HEK293T (cell line): ENCODE data around the gene DDHD1.

Experiments used
- CTCF ChIA-PET: fragments of 350-600 bp; formaldehyde crosslinking; extraction: SDS; loops from one replicate; lab custom pipeline; 2021; ENCODE audit warnings: antibody characterized with exemption, inconsistent platforms; lab: Yijun Ruan, JAX
- POLR2A ChIA-PET: fragments of 350-600 bp; formaldehyde crosslinking; extraction: SDS; loops from one replicate; lab custom pipeline; 2020; ENCODE audit warnings: antibody characterized with exemption, inconsistent platforms; lab: Yijun Ruan, JAX
- DNase-seq: peaks from one replicate; pipeline ENCODE4 v3.0.0; 2012; ENCODE audit warnings: mixed read lengths; ENCODE audit errors: extremely low spot score
- ARNT ChIP-seq: fragments of 450-650 bp; IDR thresholded peaks from 2 replicates; pipeline ENCODE4 v1.6.1; 2017; ENCODE audit warnings: mild to moderate bottlenecking
- BHLHE40 ChIP-seq: fragments of 450-650 bp; IDR thresholded peaks from 2 replicates; pipeline ENCODE4 v1.6.1; 2016; ENCODE audit warnings: mild to moderate bottlenecking, moderate library complexity, borderline replicate concordance
- CTBP1 ChIP-seq: fragments of 450-650 bp; IDR thresholded peaks from 2 replicates; pipeline ENCODE4 v1.6.1; 2016; ENCODE audit warnings: borderline replicate concordance
- ELF4 ChIP-seq: fragments of 450-650 bp; IDR thresholded peaks from 2 replicates; pipeline ENCODE4 v1.6.1; 2017; ENCODE audit warnings: antibody characterized with exemption
- FOXA1 ChIP-seq: fragments of 450-650 bp; IDR thresholded peaks from 2 replicates; pipeline ENCODE4 v1.6.1; 2016; ENCODE audit warnings: mild to moderate bottlenecking
- FOXK2 ChIP-seq: fragments of 450-650 bp; IDR thresholded peaks from 2 replicates; pipeline ENCODE4 v1.6.1; 2016; ENCODE audit warnings: mild to moderate bottlenecking
- FOXM1 ChIP-seq: fragments of 450-650 bp; IDR thresholded peaks from 2 replicates; pipeline ENCODE4 v1.6.1; 2017; ENCODE audit warnings: mild to moderate bottlenecking, borderline replicate concordance
- HDGF ChIP-seq: fragments of 450-650 bp; IDR thresholded peaks from 2 replicates; pipeline ENCODE4 v1.6.1; 2017; ENCODE audit warnings: antibody characterized with exemption, borderline replicate concordance
- L3MBTL2 ChIP-seq: fragments of 450-650 bp; conservative IDR thresholded peaks from 2 replicates; pipeline ENCODE4 v1.6.1; 2016; ENCODE audit warnings: mild to moderate bottlenecking
- LEF1 ChIP-seq: fragments of 450-650 bp; IDR thresholded peaks from 2 replicates; pipeline ENCODE4 v1.6.1; 2017; ENCODE audit warnings: mild to moderate bottlenecking, borderline replicate concordance
- NFRKB ChIP-seq: fragments of 450-650 bp; IDR thresholded peaks from 2 replicates; pipeline ENCODE4 v1.6.1; 2016; ENCODE audit warnings: mild to moderate bottlenecking, moderate library complexity
- SP1 ChIP-seq: fragments of 450-650 bp; IDR thresholded peaks from 2 replicates; pipeline ENCODE4 v1.6.1; 2017
- SUZ12 ChIP-seq: fragments of 450-650 bp; IDR thresholded peaks from 2 replicates; pipeline ENCODE4 v1.6.1; 2016; ENCODE audit warnings: mild to moderate bottlenecking
- TARDBP ChIP-seq: fragments of 450-650 bp; IDR thresholded peaks from 2 replicates; pipeline ENCODE4 v1.6.1; 2016
- ZNF384 ChIP-seq: fragments of 450-650 bp; IDR thresholded peaks from 2 replicates; pipeline ENCODE4 v1.6.1; 2016
- TF ChIP-seq, protein P1 (sequence below): fragments of 450-650 bp; IDR thresholded peaks from 2 replicates; pipeline ENCODE4 v1.6.1; 2016

Gene DDHD1

DNA sequence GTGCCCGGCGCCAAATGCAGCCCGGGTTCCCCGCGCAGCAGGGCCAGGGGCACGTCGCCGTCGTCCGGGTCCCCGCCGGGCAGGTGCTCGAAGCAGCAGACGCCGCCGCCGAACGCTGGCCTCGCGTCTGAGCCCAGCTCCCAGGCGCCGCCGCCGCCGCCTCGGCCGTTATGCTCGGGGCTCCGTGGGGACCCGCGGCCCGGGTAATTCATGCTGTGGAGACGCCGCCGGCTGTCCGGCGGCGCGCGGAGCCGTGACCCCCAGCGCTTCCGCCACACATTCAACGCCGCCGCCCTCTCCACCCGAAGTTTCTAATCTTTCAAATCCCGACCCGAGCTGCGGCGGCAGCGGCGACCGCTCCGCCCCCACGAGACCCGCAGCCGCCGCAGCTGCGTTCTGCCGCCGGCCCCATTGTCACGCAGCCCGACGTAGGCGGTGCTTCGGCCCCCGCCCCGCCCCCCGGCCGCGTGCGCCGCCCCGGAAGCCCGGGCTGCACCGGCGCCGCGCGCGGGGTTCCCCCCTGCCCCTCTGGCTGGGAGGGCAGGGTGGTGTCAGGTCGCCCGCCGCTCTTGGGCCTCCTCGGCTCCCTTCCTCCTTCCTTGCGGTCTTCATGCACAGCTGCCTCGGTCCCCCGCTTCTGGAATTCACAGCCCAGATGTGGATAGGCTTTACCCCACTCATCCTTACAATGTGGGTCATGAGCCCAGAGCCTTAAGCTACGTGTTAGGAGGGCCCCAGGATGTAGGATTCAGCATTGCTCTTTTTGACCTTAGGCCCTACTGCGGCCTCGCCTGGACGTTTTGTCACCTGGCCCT, at the start of gene DDHD1:
Gene DDHD1 (minus strand): TSS at position 437 of the 815 bp plus-strand sequence. CDS start 225 bp downstream, at position 212.
- DNase-seq: peak; percentile 88
- CTCF ChIA-PET: interaction anchor here (0.5 to 1.1 kb wide), 3 partner anchors 12 to 18 kb away, joined by 3 read pairs; no protein-coding TSS in a partner anchor
- POLR2A ChIA-PET: interaction anchor here (0.8 to 2.9 kb wide), 11 partner anchors 8 to 201 kb away, joined by 3 to 17 read pairs (median 4); partner anchors contain the start of gene FERMT2
- no peak for TF ChIP-seq ELF4
- TF ChIP-seq FOXM1: no peak
- peak; percentile 40; the same call in 1 of the 2 replicates for TF ChIP-seq L3MBTL2
- no peak for TF ChIP-seq FOXK2
- TF ChIP-seq SUZ12: no peak
- TF ChIP-seq, protein P1, sequence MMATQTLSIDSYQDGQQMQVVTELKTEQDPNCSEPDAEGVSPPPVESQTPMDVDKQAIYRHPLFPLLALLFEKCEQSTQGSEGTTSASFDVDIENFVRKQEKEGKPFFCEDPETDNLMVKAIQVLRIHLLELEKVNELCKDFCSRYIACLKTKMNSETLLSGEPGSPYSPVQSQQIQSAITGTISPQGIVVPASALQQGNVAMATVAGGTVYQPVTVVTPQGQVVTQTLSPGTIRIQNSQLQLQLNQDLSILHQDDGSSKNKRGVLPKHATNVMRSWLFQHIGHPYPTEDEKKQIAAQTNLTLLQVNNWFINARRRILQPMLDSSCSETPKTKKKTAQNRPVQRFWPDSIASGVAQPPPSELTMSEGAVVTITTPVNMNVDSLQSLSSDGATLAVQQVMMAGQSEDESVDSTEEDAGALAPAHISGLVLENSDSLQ: no peak

DNA sequence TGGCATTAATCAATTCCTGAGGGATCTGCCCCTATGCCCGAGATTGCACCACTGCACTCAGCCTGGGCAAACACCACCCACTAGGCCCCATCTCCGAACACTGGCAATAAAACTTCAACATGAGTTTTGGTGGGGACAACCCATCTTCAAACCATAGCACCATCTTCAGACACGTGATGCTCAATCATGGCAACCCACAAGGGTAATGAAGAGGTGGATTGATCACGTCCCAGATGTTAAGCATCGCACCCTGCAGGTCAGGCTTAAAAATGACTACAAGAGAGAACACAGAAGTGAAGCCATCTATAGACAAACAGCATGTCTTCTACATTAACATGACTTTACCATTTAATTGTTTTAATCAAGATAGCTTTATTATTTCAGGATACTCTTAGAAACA, 42.8 kb upstream of the DDHD1 start:
- no peak for TF ChIP-seq BHLHE40
- no peak for TF ChIP-seq ELF4
- no peak for TF ChIP-seq FOXM1
- no peak for TF ChIP-seq NFRKB
- no peak for TF ChIP-seq LEF1
- no peak for TF ChIP-seq L3MBTL2
- TF ChIP-seq FOXA1: no peak
- TF ChIP-seq SUZ12: no peak
- no peak for TF ChIP-seq SP1
- no peak for TF ChIP-seq FOXK2
- TF ChIP-seq ARNT: no peak
- no peak for TF ChIP-seq ZNF384
- TF ChIP-seq HDGF: no peak
- TF ChIP-seq TARDBP: no peak
- TF ChIP-seq, protein P1: no peak
- no peak for TF ChIP-seq CTBP1
- ChIA-PET POLR2A (no interaction called here), CTCF (no interaction called here)
- no peak for DNase-seq

DNA sequence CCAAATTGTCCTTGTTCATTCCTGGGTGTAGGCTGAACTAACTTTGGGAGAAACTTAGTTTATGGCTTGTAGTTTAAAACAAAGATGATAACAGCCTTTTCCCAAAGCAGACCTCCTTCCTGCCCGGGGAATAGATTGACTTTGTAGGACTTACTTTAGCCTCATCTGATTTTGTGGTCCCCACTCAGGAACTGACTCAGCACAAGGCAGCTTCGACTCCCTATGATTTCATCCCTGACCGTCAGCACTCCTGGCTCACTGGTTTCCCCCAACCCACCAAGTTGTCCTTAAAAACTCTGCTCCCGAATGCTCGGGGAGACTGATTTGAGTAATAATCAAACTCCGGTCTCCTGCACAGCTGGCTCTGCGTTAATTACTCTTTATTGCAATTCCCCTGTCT, 40.1 kb upstream of the DDHD1 start:
- ChIA-PET POLR2A (no interaction called here), CTCF (no interaction called here)
- DNase-seq: no peak
- no peak for TF ChIP-seq SP1
- no peak for TF ChIP-seq ZNF384
- no peak for TF ChIP-seq LEF1
- no peak for TF ChIP-seq CTBP1

DNA sequence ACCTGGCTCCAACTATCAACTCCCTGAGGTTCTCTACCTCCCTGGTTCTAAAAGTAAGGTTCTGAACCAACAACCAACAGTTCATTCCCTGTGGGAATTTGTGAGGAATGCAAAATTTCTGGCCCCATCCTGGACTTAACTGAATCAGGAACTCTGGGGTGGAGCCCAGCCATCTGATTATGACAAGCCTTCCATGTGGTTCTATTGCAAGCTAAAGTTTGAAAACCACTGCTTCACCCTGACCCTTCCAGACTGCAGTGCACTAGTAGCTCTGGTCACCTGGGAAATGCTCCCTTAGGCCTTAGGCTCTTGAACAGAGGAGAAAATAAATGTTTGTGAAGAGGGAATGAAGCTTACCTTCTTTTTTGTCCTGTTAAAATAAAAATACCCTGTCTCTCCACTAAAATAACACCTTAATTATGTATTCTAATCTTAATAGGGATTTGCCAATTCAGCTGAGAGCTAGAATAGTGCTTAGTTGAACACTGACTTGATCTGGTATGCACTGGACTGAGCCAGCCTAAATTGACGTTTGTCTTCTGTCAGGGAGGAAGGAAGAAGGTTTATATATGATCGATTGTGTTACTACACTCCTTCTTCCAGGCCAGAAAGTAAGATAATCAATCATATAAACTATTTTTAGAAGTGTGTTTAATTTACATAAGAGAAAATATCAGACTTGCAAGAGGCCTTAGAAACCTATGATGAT, 39.1 kb upstream of the DDHD1 start:
- DNase-seq: no peak
- TF ChIP-seq ZNF384: no peak
- ChIA-PET CTCF (no interaction called here), POLR2A (no interaction called here)

DNA sequence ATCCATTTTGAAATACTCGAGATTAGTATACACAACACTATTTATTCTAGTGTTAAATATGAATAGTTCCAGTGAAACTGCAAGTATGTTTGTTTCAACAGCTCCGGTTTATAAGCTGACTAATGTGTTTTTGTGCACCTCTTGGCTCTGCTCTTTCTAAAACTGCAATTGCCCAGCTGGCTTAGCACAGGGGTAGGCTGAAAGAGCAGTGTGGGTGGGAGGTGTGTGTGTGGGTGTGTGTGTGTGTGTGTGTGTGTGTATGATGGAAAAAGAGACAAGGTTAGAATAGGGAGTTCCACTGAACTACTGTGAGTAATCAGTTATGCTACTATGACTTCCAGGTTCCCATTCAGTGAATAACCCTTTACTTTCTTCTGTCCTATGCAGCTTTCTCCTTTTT, 37.8 kb upstream of the DDHD1 start:
- ChIA-PET POLR2A (no interaction called here), CTCF (no interaction called here)
- no peak for DNase-seq
- TF ChIP-seq L3MBTL2 (no peak), TARDBP (no peak), FOXK2 (no peak), FOXA1 (no peak), FOXM1 (no peak), CTBP1 (no peak), SP1 (no peak), ARNT (no peak)

DNA sequence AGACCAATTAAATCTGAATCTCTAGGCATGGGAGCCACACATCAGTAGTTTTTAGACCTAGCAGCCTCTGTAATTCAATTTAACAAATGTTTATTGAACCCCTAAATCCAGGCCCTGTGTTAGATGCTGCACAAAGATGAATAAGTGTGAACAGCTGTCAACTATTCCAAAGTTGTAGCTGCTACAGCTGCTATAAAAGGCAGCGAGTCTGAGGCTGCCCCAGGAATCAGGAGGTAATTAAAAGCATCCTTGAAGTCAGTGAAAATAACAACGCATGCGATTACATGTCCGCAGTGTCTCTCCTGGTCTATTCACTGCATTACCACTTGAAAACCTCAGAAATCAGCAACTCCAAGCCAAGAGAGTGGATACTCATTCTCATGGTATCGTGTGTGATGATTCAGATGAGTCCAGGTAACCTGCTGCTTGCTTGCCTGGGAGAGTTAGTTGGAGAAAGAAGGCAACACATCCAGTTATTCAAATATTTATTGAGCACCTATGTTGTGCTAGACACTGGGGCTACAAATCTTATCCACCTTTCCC, 34.9 kb upstream of the DDHD1 start:
- POLR2A ChIA-PET: no interaction called here
- CTCF ChIA-PET: no interaction called here

More for the DNA sequence above, 34.9 kb upstream of the DDHD1 start:
- no peak for DNase-seq
- TF ChIP-seq SUZ12: no peak
- no peak for TF ChIP-seq LEF1
- TF ChIP-seq L3MBTL2: no peak
- TF ChIP-seq, protein P1: no peak
- no peak for TF ChIP-seq BHLHE40
- TF ChIP-seq SP1: no peak
- no peak for TF ChIP-seq HDGF
- no peak for TF ChIP-seq CTBP1
- no peak for TF ChIP-seq NFRKB
- no peak for TF ChIP-seq FOXM1
- no peak for TF ChIP-seq ZNF384
